GM21390 (cell line): ENCODE data around the gene HOXB6.

Experiments
- ATAC-seq: cut with Tn5 transposase; IDR thresholded peaks from one replicate; pipeline ENCODE4 v1.9.1; 2021; ENCODE audit not compliant: unreplicated experiment

Gene HOXB6

GRCh38 chr17:48556229-48556575, 48.6 kb downstream of the HOXB6 start:
- no peak for ATAC-seq

GRCh38 chr17:48555258-48556228, 49.2 kb downstream of the HOXB6 start:
- no peak for ATAC-seq

GRCh38 chr17:48554412-48555257, 50.2 kb downstream of the HOXB6 start:
- no peak for ATAC-seq

- no peak for ATAC-seq
These were observed 51.0 kb downstream of the HOXB6 start for GRCh38 chr17:48553826-48554225.

GRCh38 chr17:48553190-48553547, 51.6 kb downstream of the HOXB6 start:
- ATAC-seq, result no peak

GRCh38 chr17:48552466-48553189, 52.2 kb downstream of the HOXB6 start:
- ATAC-seq, result no peak

- no peak for ATAC-seq
These were observed 53.0 kb downstream of the HOXB6 start for GRCh38 chr17:48551596-48552465.

- ATAC-seq, result no peak
These were observed 53.6 kb downstream of the HOXB6 start for GRCh38 chr17:48551214-48551555.

- ATAC-seq, result no peak
These were observed 54.1 kb downstream of the HOXB6 start for GRCh38 chr17:48550502-48551213.

- ATAC-seq, result no peak
These were observed 54.8 kb downstream of the HOXB6 start for GRCh38 chr17:48549914-48550501.

- no peak for ATAC-seq
These were observed 55.5 kb downstream of the HOXB6 start for GRCh38 chr17:48549281-48549630.

GRCh38 chr17:48548523-48549280, 56.1 kb downstream of the HOXB6 start:
- no peak for ATAC-seq

- ATAC-seq, result no peak
These were observed 56.8 kb downstream of the HOXB6 start for GRCh38 chr17:48547808-48548522.

- no peak for ATAC-seq
These were observed 57.6 kb downstream of the HOXB6 start for GRCh38 chr17:48546924-48547807.

GRCh38 chr17:48546137-48546923, 58.5 kb downstream of the HOXB6 start:
- ATAC-seq, result no peak
